Tibial nerve (tissue), 4 donors: ENCODE measurements around the gene PLXNA4. TPM values are rescaled to one million over a fixed set of nuclear protein-coding genes. Genes with fewer than 3 reads are reported as not detected.

ENCODE experiments used
- DNase-seq, 2 donors: peaks; one replicate each; pipeline ENCODE4 v3.0.0-alpha.2; 2019; ENCODE audit warnings: low spot score in 2 of 2
- H3K27ac ChIP-seq, 4 donors: fragments of 200-600 bp; sonication (generic) in 3 of 4; one replicate each; pipeline ENCODE4 v1.5.1; 2017 to 2019; ENCODE audit warnings: mild to moderate bottlenecking in 1 of 4
- H3K27me3 ChIP-seq, 2 donors: fragments of 200-600 bp; sonication (generic) in 1 of 2; one replicate each; pipeline versions ENCODE4 v1.5.1 to v1.6.0; 2017 to 2019
- H3K36me3 ChIP-seq, 3 donors: fragments of 200-600 bp; sonication (generic); one replicate each; pipeline ENCODE4 v1.5.1; 2018 to 2019
- H3K4me1 ChIP-seq, 4 donors: fragments of 200-600 bp; sonication (generic) in 3 of 4; one replicate each; pipeline ENCODE4 v1.5.1; 2017 to 2019
- H3K4me3 ChIP-seq, 4 donors: fragments of 200-600 bp; sonication (generic) in 3 of 4; one replicate each; pipeline ENCODE4 v1.5.1; 2017 to 2019; ENCODE audit warnings: mild to moderate bottlenecking in 1 of 4, moderate library complexity in 1 of 4
- H3K9me3 ChIP-seq, 4 donors: fragments of 200-600 bp; sonication (generic) in 3 of 4; one replicate each; pipeline ENCODE4 v1.5.1; 2017 to 2019
- EP300 ChIP-seq, 2 donors: sonication (generic); formaldehyde crosslinking; IDR thresholded peaks; one replicate each; pipeline ENCODE4 v1.6.1; 2017; ENCODE audit warnings: antibody characterized with exemption in 2 of 2, mild to moderate bottlenecking in 1 of 2
- POLR2A ChIP-seq, 2 donors: fragments of 450-650 bp; IDR thresholded peaks; one replicate each; pipeline ENCODE4 v1.6.1; 2017; ENCODE audit warnings: antibody characterized with exemption in 2 of 2, mild to moderate bottlenecking in 2 of 2, moderate library complexity in 2 of 2
- WGBS, 2 donors: methylation state at CpG; one replicate each; pipeline ENCODE4 v1.1.5; 2018; 5-methylcytosine and 5-hydroxymethylcytosine counted together
- total RNA-seq, 4 donors: library from RNA; depleted of rRNA; stranded (reverse); fragments of >200 nt; gene quantifications; one replicate each; pipeline ENCODE4 v1.1.0, GENCODE V29; 2016
- TF ChIP-seq, protein P1 (sequence below), 5 experiments: fragments of 200-600 bp in 3 of 5; fragments of 450-650 bp in 2 of 5; sonication (generic) in 3 of 5; IDR thresholded peaks; one replicate each; pipeline ENCODE4 v1.5.1; 2016 to 2019; ENCODE audit warnings: antibody characterized with exemption in 5 of 5, mild to moderate bottlenecking in 3 of 5, moderate library complexity in 2 of 5

Gene PLXNA4
- total RNA-seq, 4 donors from 2014 or later: 12.6 to 32.4 (median 13.7) TPM

DNA sequence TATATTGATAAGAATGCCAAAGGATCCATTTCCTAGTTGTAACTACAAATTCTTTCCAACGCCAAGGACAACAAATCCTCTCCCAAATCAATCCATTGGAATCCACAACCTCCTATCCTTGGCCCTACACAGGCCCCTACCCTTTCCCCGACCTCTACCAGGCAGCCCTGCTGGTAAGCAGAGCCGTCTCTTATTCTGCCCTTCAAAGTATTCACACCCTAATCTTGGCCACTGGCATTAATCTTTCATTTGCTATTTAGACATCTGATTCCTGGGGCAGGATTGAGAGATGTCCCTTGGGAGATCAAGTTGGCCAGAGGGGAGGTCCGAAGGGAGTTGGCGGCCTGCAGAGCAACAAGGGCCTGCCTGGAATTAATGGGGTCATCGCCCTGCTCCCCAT lies 161.4 kb downstream of the PLXNA4 start:
- no peak overlapping the region for H3K4me3 ChIP-seq
- H3K36me3 ChIP-seq: no peaks in the 10 kb centered on the region
- peaks cover 0 to 5% (median 0%) of the 10 kb centered on the region in 4 donors for H3K4me1 ChIP-seq
- DNase-seq: no peak
- 89 to 92% methylated on average over 6 of the region's 6 CpGs for WGBS, 2 donors
- no peak overlapping the region for H3K27ac ChIP-seq
- no peaks in the 10 kb centered on the region for H3K9me3 ChIP-seq
- TF ChIP-seq, protein P1, sequence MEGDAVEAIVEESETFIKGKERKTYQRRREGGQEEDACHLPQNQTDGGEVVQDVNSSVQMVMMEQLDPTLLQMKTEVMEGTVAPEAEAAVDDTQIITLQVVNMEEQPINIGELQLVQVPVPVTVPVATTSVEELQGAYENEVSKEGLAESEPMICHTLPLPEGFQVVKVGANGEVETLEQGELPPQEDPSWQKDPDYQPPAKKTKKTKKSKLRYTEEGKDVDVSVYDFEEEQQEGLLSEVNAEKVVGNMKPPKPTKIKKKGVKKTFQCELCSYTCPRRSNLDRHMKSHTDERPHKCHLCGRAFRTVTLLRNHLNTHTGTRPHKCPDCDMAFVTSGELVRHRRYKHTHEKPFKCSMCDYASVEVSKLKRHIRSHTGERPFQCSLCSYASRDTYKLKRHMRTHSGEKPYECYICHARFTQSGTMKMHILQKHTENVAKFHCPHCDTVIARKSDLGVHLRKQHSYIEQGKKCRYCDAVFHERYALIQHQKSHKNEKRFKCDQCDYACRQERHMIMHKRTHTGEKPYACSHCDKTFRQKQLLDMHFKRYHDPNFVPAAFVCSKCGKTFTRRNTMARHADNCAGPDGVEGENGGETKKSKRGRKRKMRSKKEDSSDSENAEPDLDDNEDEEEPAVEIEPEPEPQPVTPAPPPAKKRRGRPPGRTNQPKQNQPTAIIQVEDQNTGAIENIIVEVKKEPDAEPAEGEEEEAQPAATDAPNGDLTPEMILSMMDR (IDR thresholded peaks at IDR 0.05): no peak
- TF ChIP-seq EP300 (IDR thresholded peaks at IDR 0.05) (no peak), POLR2A (IDR thresholded peaks at IDR 0.05) (no peak)
- no peaks in the 10 kb centered on the region for H3K27me3 ChIP-seq

DNA sequence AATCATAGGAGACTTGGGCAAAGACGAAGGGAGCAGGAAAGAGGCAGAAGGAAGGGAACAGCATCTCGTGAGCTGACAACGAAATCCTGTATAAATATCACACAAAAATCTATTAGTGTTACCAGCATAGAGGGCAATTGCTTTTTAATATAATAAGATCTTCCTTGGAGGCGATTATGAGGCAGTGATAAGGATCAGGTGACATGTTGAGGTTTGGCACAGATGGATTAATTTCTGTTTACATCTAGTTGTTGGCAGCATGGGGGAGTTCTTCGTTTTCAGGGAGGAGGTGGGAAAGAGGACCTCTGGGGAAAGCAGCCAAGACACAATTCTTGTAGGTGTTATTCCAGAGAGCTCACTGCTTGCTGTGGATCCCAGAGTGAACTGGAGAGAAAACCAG lies 163.8 kb downstream of the PLXNA4 start:
- Histone ChIP-seq H3K36me3 (no peaks in the 10 kb centered on the region), H3K9me3 (no peaks in the 10 kb centered on the region), H3K4me1 (peaks cover 0 to 5% (median 0%) of the 10 kb centered on the region in 4 donors), H3K27ac (no peak overlapping the region), H3K27me3 (no peaks in the 10 kb centered on the region), H3K4me3 (no peak overlapping the region)
- no peak for DNase-seq
- 70 to 76% methylated on average over 5 of the region's 5 CpGs for WGBS, 2 donors
- TF ChIP-seq POLR2A (IDR thresholded peaks at IDR 0.05) (no peak), EP300 (IDR thresholded peaks at IDR 0.05) (no peak)
- TF ChIP-seq, protein P1 (IDR thresholded peaks at IDR 0.05): no peak

DNA sequence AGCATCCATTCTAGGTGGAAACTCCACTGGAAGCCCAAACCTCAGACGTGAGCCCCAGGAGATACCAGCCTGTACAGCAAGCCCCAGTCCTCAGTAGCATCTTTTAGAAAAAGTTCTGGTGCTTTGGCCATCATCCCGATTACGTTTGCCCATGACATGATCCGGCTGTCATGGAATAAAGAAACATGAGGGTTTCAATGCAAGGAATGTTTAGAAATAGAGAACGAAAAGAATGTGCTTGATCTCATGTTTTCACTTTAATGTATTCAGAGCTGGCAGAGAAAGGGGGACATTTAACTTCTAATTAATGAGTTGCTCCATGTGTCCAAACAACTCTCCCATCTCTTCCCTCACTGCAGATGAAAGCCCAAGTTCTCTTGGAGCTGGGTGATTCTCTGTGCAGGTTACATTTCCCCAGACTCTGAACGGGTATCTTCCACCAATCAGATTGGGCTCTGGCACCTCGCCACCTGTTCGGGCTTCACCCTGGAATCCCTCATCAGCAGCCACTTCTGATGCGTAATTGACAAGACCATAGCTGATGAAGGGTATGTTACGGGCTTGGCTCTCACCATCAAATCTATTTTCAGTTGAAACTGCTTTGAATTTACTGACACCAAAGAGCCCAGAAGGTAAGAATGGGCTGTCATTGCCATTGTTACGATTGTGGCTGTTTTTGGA lies 165.3 kb downstream of the PLXNA4 start:
- no peak for TF ChIP-seq EP300 (IDR thresholded peaks at IDR 0.05)
- no peak for TF ChIP-seq POLR2A (IDR thresholded peaks at IDR 0.05)
- TF ChIP-seq, protein P1 (IDR thresholded peaks at IDR 0.05): no peak
- WGBS, 2 donors: 78 to 80% methylated on average over 11 of the region's 11 CpGs
- no peak overlapping the region for H3K4me3 ChIP-seq
- H3K4me1 ChIP-seq: peaks cover 0 to 5% (median 0%) of the 10 kb centered on the region in 4 donors
- no peaks in the 10 kb centered on the region for H3K9me3 ChIP-seq
- DNase-seq: no peak
- no peak overlapping the region for H3K27ac ChIP-seq
- H3K36me3 ChIP-seq: no peaks in the 10 kb centered on the region
- no peaks in the 10 kb centered on the region for H3K27me3 ChIP-seq

DNA sequence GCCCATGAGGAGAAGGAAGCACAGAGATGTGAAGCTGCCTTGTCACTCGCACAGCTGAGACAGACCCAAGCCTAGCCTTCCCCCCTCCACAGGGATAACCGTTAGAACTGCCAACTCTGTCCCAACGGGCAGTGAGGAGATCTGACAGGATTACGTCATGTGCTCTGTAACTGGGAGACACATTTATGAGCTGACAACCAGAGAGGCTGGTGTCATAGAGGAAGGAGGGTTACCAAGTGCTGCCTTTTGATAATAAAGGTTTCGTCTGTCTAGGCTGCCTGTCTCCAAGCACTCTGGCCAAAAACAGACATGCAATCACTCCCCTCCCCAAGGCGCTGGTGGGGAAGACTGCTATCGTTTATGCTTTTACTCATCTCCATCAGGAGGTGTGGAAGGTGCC lies 165.9 kb downstream of the PLXNA4 start:
- Histone ChIP-seq H3K36me3 (no peaks in the 10 kb centered on the region), H3K9me3 (no peaks in the 10 kb centered on the region), H3K27ac (no peak overlapping the region), H3K4me1 (peaks cover 0 to 5% (median 0%) of the 10 kb centered on the region in 4 donors), H3K27me3 (no peaks in the 10 kb centered on the region), H3K4me3 (no peak overlapping the region)
- TF ChIP-seq, protein P1 (IDR thresholded peaks at IDR 0.05): no peak
- TF ChIP-seq EP300 (IDR thresholded peaks at IDR 0.05) (no peak), POLR2A (IDR thresholded peaks at IDR 0.05) (no peak)
- no peak for DNase-seq
- WGBS, 2 donors: 24 to 36% methylated on average over 7 of the region's 7 CpGs

DNA sequence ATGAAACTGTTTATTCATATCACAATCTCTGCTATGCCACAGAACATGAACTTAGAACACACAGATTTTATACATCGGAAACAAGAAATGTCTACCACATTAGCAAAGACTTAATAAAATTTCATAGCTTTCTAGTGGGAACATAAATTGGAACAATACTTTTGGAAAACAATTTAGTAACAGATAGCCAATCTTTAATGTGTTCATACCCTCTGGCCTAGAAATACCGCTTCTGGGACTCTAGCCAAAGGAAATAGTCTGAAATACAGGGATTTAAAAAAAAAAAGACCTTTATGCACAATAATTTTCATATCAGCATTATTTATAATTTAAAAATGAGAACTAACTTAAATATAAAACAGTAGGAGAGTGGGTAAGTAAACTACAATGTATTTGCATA lies 168.5 kb downstream of the PLXNA4 start:
- WGBS, 2 donors: 21 to 40% methylated on average over 2 of the region's 2 CpGs
- TF ChIP-seq EP300 (IDR thresholded peaks at IDR 0.05) (no peak), POLR2A (IDR thresholded peaks at IDR 0.05) (no peak)
- TF ChIP-seq, protein P1 (IDR thresholded peaks at IDR 0.05): no peak
- DNase-seq: no peak
- Histone ChIP-seq H3K27ac (no peak overlapping the region), H3K27me3 (no peaks in the 10 kb centered on the region), H3K36me3 (no peaks in the 10 kb centered on the region), H3K4me3 (no peak overlapping the region), H3K9me3 (no peaks in the 10 kb centered on the region), H3K4me1 (peaks cover 0 to 16% (median 0%) of the 10 kb centered on the region in 4 donors)
